NCI-H2081 (cell line): ENCODE measurements around the gene NOS3.

Experiments
- DNase-seq, 2 experiments: peaks; one replicate each; lab custom pipeline; 2025; lab: John Stamatoyannopoulos, UW

Gene NOS3

GRCh38 chr7:150964593-150965111 lies 26.2 kb upstream of the NOS3 start:
- peak; percentile 41 to 75 for DNase-seq

DNA sequence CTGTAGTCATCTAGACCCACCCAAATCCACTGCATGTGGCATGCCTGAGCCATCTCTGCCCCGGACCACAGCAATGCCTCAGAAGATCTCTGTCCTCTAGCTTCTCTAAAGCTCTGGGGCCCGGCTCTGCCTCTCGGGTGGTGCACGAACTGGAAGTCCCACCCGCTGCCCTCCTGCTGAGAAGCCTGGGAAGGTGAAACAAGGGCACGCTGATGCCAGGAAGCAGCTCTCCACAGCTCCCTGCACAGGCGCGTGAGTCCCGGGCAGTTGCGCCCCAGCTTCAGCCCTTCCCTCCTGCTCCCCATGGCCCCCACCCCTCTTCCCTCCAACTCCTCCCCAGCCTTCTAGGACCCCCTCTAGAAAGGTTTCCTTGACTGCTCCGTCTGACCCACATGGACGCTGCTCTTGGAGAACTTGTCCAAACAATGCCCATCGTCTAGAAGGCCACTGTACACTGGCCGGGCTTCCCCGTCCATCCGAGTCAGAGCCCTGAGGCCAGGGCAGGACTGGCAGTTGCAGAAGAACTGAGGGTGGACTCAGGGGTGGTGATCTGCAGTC lies 25.5 kb upstream of the NOS3 start:
- DNase-seq: no peak

DNA sequence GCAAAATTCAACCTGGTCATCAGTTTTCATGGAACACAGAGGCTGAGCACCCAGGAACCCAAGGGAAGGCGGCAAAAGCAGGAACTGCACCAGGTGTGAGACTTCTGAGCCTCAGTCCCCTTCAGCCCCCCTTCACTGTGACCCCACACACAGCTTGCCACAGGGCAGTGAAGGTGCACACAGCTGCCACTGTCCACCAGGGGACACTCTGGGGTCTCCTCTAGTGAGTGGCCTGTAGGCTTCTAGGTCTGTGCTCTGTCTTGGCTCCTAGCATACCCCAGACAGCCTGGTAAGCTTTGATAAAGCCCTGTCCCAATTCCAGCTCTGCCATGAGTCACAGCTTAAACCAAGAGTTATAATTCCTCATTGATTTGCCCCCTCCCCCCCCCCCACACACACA lies 24.8 kb upstream of the NOS3 start:
- DNase-seq: no peak

GRCh38 chr7:150967349-150967748 lies 23.5 kb upstream of the NOS3 start:
- DNase-seq: no peak

GRCh38 chr7:150968056-150968733 lies 22.6 kb upstream of the NOS3 start:
- no peak for DNase-seq

- DNase-seq: peak; percentile 26 to 53
Measured at GRCh38 chr7:150968734-150969372, 22.0 kb upstream of the NOS3 start.

DNA sequence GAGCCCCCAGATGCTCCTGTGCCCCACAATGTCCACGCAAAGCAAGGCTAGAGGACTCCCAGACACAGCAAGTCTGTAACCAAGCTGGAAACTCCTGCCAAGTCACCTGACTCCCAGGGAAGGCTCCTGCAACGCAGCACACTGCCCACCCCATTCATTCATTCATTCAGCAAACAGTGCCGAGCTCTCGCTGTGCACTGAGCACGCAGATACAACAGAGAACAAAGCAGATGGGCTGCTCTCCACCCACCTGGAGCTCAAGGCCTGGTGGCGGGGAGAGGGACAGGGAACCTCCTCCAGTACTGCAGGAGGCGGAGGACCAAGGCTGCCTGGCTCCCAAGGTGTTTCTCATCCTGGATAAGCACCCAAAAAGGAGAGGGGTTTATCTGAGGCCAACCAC lies 21.3 kb upstream of the NOS3 start:
- DNase-seq: peak; percentile 85 to 93

GRCh38 chr7:150970424-150970823 lies 20.4 kb upstream of the NOS3 start:
- no peak for DNase-seq

DNA sequence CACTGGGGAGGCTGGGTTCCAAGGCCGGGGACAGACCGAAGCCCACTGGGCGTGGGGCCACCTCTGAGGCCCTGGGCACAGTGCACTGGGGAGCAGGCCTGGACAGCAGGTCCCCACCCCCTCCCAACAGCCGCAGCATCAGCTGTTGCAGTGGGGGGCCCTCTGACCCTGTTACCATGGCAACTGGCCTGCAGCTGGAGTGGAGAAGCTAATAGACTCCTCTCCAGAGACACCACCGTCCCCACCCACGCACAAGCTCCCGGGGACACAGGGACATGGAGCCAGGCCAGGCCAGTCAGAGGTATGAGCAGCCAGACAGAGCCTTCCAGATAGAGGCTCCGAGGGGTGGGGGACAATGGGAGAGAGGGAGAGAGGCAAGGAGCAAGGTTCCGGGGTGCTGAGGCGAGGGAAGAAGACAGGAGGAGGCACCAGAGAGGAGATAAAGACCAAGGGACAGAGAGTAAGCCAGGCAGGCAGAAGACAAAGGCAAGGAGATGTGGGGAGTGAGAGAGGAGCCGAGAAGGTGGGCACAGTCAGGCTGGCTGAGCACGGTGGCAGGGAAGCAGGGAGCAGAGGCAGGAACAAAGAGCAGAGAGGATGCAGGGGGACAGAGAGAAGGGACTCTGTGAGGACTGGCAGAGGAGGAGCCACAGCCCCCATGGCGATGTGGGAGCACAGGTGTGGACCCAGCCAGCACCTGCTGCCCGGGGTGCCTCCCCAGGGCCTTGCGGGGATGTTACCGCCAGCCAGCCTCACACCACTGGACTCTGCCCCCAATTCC lies 19.4 kb upstream of the NOS3 start:
- peak; percentile 82 to 87 for DNase-seq

- peak; percentile 85 to 91 for DNase-seq
Measured at GRCh38 chr7:150972023-150972468, 18.8 kb upstream of the NOS3 start.

DNA sequence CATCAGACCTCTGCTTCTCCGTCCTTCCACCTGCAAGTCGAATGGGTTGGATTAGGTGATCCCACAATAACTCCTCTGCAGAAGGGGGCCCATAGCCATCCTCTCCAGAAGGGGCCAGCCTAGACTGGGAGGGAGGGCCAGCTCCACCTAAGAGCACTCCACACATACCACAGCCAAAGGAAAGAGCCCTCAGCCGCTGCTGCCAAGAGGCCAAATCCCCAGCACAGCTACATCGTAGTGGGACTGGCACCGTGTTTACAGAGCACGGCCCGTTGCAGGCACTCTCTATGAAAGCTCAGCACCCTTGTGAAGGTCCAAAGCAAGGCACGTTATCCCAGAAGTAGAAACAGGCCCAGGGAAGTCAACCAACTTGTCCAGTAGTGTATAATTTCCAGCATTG lies 18.1 kb upstream of the NOS3 start:
- DNase-seq: no peak

- peak; percentile 90 to 95 for DNase-seq
Measured at GRCh38 chr7:150973571-150974451, 17.0 kb upstream of the NOS3 start.

- peak; percentile 80 to 86 for DNase-seq
Measured at GRCh38 chr7:150974468-150975391, 16.1 kb upstream of the NOS3 start.

GRCh38 chr7:150975536-150976319 lies 15.1 kb upstream of the NOS3 start:
- DNase-seq: peak in 1 of 2 experiments; percentile 23

GRCh38 chr7:150976529-150977381 lies 14.1 kb upstream of the NOS3 start:
- peak; percentile 52 to 58 for DNase-seq

GRCh38 chr7:150977382-150978125 lies 13.3 kb upstream of the NOS3 start:
- DNase-seq: peak; percentile 39 to 44

GRCh38 chr7:150978126-150978789 lies 12.6 kb upstream of the NOS3 start, which contains the start of gene KCNH2:
TSS of gene KCNH2 (minus strand) at chr7:150978321. CDS start at chr7:150977913, 408 bp downstream.
- DNase-seq: peak; percentile 90 to 91
